HCT116 (cell line): ENCODE data around the gene DELE1.

Source experiments
- TF ChIP-seq, protein P1 (sequence below), 3 experiments: fragments of 200-600 bp in 1 of 3; sonication (generic) in 1 of 3; IDR thresholded peaks in 2 of 3; conservative IDR thresholded peaks in 1 of 3; 2 replicates each; pipeline ENCODE4 v1.5.1; 2012 to 2017; ENCODE audit warnings: low read depth in 2 of 3, low read length in 2 of 3, antibody characterized with exemption in 1 of 3, borderline replicate concordance in 1 of 3, control low read depth in 1 of 3, mild to moderate bottlenecking in 1 of 3, mixed read lengths in 1 of 3, mixed run types in 1 of 3, moderate library complexity in 1 of 3; ENCODE audit not compliant: insufficient read depth in 1 of 3
- TF ChIP-seq, protein P2 (sequence below): IDR thresholded peaks from 2 replicates; pipeline ENCODE4 v1.6.1; 2012

DNA sequence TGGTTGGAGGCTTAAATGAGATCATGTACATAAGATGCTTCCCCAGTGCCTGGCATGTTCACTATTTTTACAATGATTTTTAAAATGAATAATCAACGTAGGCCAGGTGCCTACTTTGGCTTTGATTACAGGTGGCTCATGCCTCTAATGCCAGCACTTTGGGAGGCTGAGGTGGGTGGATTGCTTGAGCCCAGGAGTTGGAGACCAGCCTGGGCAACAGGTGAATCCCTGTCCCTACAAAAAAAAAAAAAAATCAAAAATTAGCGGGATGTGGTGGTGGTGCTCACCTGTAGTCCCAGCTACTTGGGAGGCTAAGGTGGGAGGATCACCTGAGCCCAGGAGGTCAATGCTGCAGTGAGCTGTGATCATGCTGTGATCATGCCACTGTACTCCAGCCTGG, 25.1 kb downstream of the DELE1 start:
- TF ChIP-seq, protein P1, sequence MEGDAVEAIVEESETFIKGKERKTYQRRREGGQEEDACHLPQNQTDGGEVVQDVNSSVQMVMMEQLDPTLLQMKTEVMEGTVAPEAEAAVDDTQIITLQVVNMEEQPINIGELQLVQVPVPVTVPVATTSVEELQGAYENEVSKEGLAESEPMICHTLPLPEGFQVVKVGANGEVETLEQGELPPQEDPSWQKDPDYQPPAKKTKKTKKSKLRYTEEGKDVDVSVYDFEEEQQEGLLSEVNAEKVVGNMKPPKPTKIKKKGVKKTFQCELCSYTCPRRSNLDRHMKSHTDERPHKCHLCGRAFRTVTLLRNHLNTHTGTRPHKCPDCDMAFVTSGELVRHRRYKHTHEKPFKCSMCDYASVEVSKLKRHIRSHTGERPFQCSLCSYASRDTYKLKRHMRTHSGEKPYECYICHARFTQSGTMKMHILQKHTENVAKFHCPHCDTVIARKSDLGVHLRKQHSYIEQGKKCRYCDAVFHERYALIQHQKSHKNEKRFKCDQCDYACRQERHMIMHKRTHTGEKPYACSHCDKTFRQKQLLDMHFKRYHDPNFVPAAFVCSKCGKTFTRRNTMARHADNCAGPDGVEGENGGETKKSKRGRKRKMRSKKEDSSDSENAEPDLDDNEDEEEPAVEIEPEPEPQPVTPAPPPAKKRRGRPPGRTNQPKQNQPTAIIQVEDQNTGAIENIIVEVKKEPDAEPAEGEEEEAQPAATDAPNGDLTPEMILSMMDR (IDR thresholded peaks at IDR 0.05 in 2 of 3, conservative IDR thresholded peaks at IDR 0.05 in 1 of 3; ENCODE audit: borderline replicate concordance in 1 of 3, insufficient read depth in 1 of 3, low read depth in 2 of 3, low read length in 2 of 3) = no peak
- TF ChIP-seq, protein P2, sequence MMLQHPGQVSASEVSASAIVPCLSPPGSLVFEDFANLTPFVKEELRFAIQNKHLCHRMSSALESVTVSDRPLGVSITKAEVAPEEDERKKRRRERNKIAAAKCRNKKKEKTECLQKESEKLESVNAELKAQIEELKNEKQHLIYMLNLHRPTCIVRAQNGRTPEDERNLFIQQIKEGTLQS = no peak
